HK-2 (cell line): ENCODE measurements around the gene IL17RA.
"Not testable (repeated sequence)": the region's sequence is repeated elsewhere in the genome, so short reads cannot be mapped to it uniquely, and the experiment has no call there.

ENCODE experiments used
- DNase-seq: peaks from one replicate; pipeline ENCODE4 v3.0.0-alpha.2; 2018; ENCODE audit not compliant: unreplicated experiment

The IL17RA gene

DNA sequence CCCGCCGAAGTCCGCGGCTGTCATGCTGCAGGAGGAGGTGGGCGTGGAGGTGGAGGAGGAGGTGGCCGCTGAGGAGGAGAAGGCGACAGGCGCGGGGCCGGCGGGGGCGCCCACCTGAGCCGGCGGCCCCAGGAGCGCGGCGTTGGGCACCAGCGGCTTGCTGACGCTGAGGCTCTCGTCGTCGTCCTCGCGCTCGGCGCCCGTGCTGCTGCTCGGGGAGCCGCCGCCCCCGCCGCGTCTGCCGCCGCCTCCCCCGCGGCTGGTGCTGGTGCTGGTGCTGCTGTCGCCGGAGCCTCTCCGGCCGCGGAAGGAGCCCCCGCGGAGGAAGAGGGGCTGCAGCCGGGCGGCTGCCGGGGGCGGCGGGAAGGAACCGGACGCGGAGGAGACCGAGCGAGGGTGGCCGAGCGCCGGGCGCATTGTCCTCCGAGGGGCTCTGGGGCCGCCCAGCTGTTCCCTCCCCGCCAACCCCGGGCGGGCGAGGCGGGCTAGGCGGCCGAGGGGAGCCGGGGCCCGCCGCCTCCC is 36.0 kb downstream of the IL17RA start:
- DNase-seq = no peak

DNA sequence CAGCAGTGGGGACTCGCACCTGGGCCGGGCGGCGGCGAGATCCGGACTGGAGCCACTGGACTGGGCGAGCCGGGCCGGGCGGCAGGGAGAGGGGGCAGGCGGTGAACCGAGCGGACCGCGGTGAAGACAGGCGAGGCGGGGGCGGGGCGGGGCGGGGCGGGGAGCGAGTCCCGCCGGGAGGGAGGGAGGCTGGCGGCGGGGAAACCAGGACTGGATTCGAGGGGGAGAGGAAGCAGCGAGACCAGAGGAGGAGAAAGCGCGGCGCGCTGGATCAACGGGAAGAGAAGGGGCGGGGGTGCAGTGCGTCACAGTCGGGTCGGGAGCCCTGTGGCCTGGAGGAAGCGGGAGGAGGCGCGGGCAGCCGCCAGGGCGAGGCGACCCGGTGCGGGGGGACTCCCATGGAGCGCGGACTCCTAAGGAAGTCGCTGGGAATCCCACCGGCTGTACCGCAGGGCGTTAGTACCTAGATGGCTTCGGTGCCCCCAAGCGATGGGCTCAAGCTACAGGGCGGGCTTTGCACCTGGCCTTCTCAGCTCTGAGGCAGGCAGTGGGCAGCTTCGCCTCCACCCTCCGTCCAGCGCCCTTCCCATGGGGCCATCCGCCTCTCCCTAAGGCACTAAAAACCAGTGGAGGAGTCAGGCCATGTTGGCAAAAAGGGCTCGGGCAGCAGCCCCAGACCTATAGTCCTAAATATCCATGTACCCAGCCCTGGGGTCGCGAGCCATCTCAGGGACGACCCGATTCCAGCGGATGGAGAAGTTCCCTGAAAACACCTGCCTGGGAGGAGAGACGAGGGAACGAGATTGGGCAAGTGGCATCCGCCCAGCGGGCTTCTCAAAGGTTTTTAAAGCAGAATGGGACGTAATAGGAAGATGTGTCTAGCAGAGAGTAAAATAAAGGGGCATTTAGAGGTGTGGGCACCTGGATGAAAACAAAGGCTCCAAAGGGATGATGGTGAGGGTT is 36.7 kb downstream of the IL17RA start, which contains the start of gene TMEM121B:
TMEM121B (minus strand) TSS at position 128 of the 963 bp plus-strand sequence. CDS start 233 bp downstream, outside the sequence.
- peak; percentile 66 for DNase-seq

- peak; percentile 30 for DNase-seq
These were observed 45.4 kb downstream of the IL17RA start for GRCh38 chr22:17130199-17130598.

DNA sequence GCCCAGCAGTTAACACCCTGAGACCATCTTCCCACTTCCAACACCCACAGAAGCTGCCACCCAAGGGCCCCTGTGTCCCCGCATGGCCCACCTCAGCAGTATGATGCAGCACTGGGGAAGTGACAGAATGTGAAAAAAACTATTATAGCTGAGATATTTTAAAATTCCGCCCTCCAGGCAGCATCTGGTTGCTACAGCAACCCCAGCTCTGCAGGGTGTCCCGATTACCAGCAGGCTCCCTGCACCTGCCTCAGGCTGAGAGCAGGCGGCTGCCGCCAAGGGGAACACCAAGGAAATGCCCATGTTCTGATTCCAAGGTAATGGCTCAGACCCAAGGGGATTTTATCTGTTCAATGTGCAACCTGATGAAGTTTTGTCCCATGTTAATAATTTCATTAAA is 46.9 kb downstream of the IL17RA start:
- no peak for DNase-seq

- no peak for DNase-seq
These were observed 47.3 kb downstream of the IL17RA start for GRCh38 chr22:17132112-17132511.

DNA sequence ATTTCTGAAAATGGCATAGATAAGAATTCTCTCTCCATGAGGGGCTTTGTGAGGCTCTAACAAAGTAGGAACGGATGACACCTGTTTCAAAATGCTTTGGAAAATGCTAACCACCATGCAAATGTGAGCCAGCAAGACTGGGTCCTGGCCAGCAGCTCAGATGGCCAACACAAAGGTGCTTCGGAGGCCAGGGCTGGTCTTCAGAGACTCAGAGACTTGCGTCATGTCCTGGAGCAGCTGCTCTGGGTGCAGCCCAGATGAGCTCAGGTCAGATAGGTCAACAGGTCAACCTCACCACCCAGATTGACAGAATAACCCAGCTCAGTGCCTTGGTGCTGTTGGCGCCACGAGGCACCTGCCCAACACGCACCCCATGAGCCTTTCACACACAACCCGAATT is 48.3 kb downstream of the IL17RA start:
- DNase-seq = no peak

DNA sequence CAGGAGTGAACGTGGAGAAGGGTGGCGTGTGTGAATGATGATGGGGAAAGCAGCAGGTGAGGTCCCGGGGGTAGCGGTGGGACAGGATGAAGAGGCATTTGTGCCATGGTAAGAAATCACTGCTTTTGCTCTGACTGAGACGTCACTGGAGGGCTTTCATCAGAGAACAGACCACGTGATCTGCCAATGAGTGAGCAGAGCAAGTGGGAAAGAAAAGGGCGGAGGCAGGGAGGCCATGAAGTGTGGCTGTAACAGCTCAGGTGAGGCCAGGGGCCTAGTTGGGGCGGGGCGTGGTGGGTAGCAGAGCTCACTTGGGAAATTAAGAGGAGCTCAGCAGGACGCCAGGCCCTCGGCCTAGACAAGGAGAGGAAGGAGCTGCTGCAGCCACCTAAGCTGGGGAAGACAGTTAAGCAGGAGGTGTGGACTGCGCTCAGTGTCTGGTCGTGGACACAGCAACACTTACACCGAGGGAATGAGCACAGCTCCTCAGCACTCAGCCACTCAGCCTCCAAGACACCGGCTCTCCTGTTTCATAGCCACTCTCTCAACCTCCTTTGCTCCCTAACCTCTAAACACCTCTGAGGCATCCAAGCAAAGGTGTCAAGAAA is 50.5 kb downstream of the IL17RA start:
- no peak for DNase-seq

DNA sequence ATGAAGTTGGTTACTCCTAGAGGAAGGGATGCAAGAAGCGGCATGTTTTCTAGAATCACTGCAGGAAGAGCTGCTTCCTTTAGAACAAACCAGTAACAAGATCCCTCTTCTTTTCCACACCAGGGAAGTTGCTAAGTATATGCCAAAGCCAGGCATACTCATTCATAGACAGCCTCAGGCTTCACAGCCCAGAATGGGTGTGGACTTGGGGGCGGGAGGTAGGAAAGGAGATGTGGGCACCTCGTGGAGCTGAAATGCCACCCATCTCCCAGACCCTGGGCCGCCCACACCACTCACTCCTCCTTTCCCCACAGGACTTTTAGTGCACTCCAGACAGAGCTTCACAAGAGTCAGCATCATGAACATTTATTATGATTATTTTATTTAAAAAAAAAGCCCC is 52.4 kb downstream of the IL17RA start:
- no peak for DNase-seq

- no peak for DNase-seq
These were observed 53.1 kb downstream of the IL17RA start for GRCh38 chr22:17137861-17138425.

DNA sequence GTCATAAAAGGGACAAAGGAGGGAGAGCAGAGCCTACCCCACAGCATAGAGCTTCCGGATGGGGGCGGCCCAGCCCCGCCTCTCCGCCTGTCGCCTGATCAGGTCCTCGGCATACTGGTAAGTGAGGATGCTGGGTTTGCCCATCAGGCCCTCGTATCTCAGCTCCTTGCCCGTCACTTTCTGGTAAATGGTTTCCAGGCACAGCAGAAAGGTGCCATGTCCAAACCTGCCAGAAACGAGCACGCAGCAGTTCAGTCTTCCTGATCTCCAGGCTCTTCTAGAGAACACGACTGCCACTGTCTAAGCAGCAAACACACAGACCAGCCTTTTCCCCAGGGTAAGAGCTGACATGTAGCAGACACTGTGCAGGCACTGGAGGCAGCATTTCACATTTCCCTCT is 53.7 kb downstream of the IL17RA start:
- no peak for DNase-seq

- DNase-seq = no peak
These were observed 55.2 kb downstream of the IL17RA start for GRCh38 chr22:17140022-17140421.

GRCh38 chr22:17140826-17141766 is 56.3 kb downstream of the IL17RA start:
- DNase-seq = no peak

DNA sequence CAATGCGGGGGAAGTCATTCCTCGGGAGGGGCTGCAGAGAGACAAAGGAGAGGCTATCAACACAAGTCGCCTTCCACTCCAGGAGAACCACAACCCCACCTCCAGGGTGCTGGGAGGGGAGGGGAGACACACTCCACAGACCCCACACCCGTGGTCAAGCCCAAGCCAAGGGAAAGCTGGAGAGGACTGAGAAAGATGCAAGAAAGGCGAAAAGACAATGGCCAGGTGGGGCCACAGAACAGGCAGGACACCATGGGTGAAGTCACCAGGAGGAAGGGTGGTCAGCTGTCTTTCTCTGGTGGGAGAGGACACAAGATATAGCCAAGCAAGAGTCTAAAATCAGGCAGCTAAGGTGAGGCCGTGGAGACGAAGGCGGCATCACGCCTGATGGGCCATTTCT is 58.3 kb downstream of the IL17RA start:
- no peak for DNase-seq

GRCh38 chr22:17143826-17144225 is 59.0 kb downstream of the IL17RA start:
- DNase-seq = no peak

DNA sequence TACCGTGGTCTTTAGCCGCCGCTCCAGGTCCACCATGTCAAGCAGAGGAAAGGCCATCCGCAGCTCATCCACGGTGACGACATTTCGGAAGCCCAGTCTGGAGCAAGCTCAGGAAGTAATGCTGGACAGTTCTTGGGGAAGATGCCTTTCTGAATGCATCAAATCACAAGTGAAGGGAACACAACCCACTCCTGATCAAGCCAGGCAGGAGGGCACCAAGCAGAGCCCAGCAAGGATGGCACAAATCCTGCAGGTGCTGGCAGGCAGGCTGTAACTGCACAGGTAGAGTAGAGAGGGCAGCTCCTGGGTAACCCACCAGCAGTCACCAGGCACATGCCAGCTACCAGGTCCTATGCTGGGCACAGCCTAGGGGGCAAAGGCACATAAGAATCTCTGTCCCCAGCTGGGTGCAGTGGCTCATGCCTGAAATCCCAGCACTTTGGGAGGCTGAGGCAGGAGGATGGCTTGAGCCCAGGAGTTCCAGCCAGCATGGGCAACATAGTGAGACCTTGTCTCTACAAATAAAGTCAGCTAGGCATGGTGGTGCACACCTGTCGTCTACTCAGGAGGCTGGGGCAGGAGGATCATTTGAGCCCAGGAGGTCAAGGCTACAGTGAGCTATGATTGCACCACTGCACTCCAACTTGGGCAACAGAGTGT is 60.4 kb downstream of the IL17RA start:
- DNase-seq = no peak

- not testable (repeated sequence) for DNase-seq
These were observed 62.7 kb downstream of the IL17RA start for GRCh38 chr22:17147458-17147857.

GRCh38 chr22:17149076-17149815 is 64.4 kb downstream of the IL17RA start:
- no peak for DNase-seq

DNA sequence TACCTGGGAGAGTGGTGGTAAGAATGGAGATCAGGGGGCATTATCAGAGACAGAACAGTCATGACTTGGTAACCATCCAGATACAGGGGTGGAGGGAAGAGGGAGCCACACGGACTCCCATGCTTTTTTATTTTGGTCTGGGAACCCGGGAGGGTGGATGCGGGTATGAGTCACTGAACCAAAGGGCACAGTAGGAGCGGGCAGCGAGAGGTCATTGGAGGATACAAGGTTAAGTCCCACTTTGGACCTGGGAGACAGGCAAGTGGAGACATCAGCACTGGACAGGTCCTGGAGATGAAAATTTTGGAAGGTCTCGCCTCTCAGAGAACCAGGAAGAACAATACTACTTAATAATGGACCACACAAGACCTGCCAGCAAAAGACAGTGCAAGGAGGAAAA is 67.5 kb downstream of the IL17RA start:
- no peak for DNase-seq

DNA sequence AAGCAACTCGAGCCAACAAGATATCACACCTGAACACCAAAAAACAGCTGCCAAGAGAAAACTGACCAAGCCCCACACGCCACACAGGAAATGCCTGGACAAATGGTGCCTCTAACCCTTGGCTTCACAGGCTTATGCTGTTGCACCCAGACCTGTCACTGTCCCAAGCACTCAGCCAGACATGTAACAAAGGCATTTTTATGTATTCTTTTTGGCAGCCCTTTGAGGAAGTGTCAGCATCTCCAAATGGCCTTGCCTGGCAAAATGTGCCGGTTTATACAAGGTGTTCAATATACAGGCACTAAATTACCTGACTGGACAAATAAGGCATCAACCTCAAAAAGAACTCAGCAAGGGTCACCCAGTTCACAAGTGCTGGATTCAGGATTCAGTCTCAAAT is 68.2 kb downstream of the IL17RA start:
- no peak for DNase-seq

DNA sequence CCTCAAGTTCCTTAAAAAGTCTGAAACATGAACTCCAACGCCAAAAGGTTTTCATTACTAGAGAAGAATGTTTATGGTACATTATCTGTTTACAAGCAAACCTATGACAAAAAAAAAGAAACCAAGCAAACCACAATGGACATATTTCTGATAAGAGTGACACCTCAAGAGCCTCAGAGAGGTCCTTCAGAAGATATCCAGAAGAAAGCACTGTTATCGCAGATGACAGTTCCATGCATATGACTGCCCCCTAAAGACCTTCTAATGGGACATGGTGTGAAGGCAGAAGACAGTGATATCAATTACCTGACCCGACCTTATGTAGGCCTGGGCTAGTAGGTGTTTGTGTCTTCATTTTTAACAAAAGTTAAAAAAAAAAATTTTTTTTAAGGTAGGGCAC is 71.1 kb downstream of the IL17RA start:
- DNase-seq = no peak
